A673 (cell line): Measurements from ENCODE around the gene RPGRIP1. TPM values are rescaled to one million over a fixed set of nuclear protein-coding genes. Genes with fewer than 3 reads are reported as not detected.

Source experiments
- BruUV-seq: library from RNA; stranded (reverse); fragments of 400-500 nt; replicated peaks from 2 replicates; lab custom pipeline; 2021; lab: Mats Ljungman, UMichigan
- CTCF ChIA-PET: fragments of 300-600 bp; sonication (Branson Sonifier 250); formaldehyde crosslinking; loops from one replicate; lab custom pipeline; 2022; ENCODE audit warnings: antibody characterized with exemption; lab: Charles Lee
- POLR2A ChIA-PET: fragments of 300-600 bp; sonication (Branson Sonifier 250); formaldehyde crosslinking; loops from one replicate; lab custom pipeline; 2022; ENCODE audit warnings: antibody characterized with exemption; ENCODE audit not compliant: low non-redundant PET; lab: Charles Lee
- DNase-seq: peaks from one replicate; pipeline ENCODE4 v3.0.0-alpha.2; 2015; ENCODE audit warnings: low spot score
- H3K27ac ChIP-seq: fragments of 200-600 bp; sonication (generic); 2 replicates; pipeline ENCODE4 v1.5.1; 2016; ENCODE audit warnings: mixed run types, low read depth, mild to moderate bottlenecking, mixed read lengths, antibody characterized with exemption, low read length; ENCODE audit not compliant: poor library complexity, severe bottlenecking
- H3K27me3 ChIP-seq: fragments of 200-600 bp; sonication (generic); replicated peaks from 2 replicates; pipeline ENCODE4 v1.6.1; 2017; ENCODE audit warnings: mixed run types, low read depth, mild to moderate bottlenecking, mixed read lengths, antibody characterized with exemption, low read length; ENCODE audit not compliant: insufficient read depth, poor library complexity
- H3K36me3 ChIP-seq: fragments of 200-600 bp; sonication (generic); 2 replicates; pipeline ENCODE4 v1.6.1; 2016; ENCODE audit warnings: mixed run types, mild to moderate bottlenecking, mixed read lengths, antibody characterized with exemption, low read length; ENCODE audit not compliant: insufficient read depth, poor library complexity, severe bottlenecking
- H3K4me1 ChIP-seq: fragments of 200-600 bp; sonication (generic); 2 replicates; pipeline ENCODE4 v1.6.1; 2017; ENCODE audit warnings: mixed run types, mild to moderate bottlenecking, mixed read lengths, antibody characterized with exemption, low read length; ENCODE audit not compliant: insufficient read depth, poor library complexity, severe bottlenecking
- H3K4me3 ChIP-seq: fragments of 200-600 bp; sonication (generic); 2 replicates; pipeline ENCODE4 v1.5.1; 2016; ENCODE audit warnings: low read depth, mixed run types, mild to moderate bottlenecking, mixed read lengths, low read length; ENCODE audit not compliant: poor library complexity, severe bottlenecking
- H3K9me3 ChIP-seq: fragments of 200-600 bp; sonication (generic); 2 replicates; pipeline ENCODE4 v1.6.1; 2016; ENCODE audit warnings: mixed run types, low read depth, mild to moderate bottlenecking, mixed read lengths, antibody characterized with exemption, low read length; ENCODE audit not compliant: poor library complexity, severe bottlenecking
- EZH2 ChIP-seq: fragments of 200-600 bp; sonication (generic); IDR thresholded peaks from 2 replicates; pipeline ENCODE4 v1.6.1; 2017; ENCODE audit warnings: borderline replicate concordance, low read depth, mild to moderate bottlenecking, mixed read lengths, antibody characterized with exemption, low read length; ENCODE audit not compliant: poor library complexity, severe bottlenecking
- intact Hi-C: fragments of 100-400 bp; cut with micrococcal nuclease; formaldehyde crosslinking; loops from one replicate; pipeline ENCODE4 v1.10.0; 2022; ENCODE audit not compliant: unreplicated experiment
- total RNA-seq: library from RNA; stranded (reverse); gene quantifications from 2 replicates; pipeline ENCODE4 v1.2.3, GENCODE V29; 2021
- TF ChIP-seq, protein P1 (sequence below): fragments of 300-800, 200-600 bp; sonication (generic); conservative IDR thresholded peaks from 2 replicates; pipeline ENCODE4 v1.5.1; 2017; ENCODE audit warnings: low read depth, mild to moderate bottlenecking, antibody characterized with exemption, low read length, moderate library complexity, mixed read lengths

RPGRIP1 gene
- total RNA-seq, 1 experiment from 2014 or later: 0.86 TPM

- ChIA-PET POLR2A (no interaction called here), CTCF (no interaction called here)
- BruUV-seq: no TSS peak
- TF ChIP-seq, protein P1, sequence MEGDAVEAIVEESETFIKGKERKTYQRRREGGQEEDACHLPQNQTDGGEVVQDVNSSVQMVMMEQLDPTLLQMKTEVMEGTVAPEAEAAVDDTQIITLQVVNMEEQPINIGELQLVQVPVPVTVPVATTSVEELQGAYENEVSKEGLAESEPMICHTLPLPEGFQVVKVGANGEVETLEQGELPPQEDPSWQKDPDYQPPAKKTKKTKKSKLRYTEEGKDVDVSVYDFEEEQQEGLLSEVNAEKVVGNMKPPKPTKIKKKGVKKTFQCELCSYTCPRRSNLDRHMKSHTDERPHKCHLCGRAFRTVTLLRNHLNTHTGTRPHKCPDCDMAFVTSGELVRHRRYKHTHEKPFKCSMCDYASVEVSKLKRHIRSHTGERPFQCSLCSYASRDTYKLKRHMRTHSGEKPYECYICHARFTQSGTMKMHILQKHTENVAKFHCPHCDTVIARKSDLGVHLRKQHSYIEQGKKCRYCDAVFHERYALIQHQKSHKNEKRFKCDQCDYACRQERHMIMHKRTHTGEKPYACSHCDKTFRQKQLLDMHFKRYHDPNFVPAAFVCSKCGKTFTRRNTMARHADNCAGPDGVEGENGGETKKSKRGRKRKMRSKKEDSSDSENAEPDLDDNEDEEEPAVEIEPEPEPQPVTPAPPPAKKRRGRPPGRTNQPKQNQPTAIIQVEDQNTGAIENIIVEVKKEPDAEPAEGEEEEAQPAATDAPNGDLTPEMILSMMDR: no peak
- TF ChIP-seq EZH2: no peak
- peaks cover 4% of the 10 kb centered on the region for H3K4me1 ChIP-seq
- no peak for DNase-seq
- no peaks in the 10 kb centered on the region for H3K27me3 ChIP-seq
- H3K36me3 ChIP-seq: no peaks in the 10 kb centered on the region
- no peaks in the 10 kb centered on the region for H3K9me3 ChIP-seq
- intact Hi-C loops: no loop called here
- H3K27ac ChIP-seq: no peak overlapping the region
- peak overlapping the region; percentile 5 for H3K4me3 ChIP-seq
Measured at GRCh38 chr14:21309238-21309636, 29.4 kb downstream of the RPGRIP1 start.

GRCh38 chr14:21309956-21310355 lies 30.1 kb downstream of the RPGRIP1 start:
- intact Hi-C loops: no loop called here
- TF ChIP-seq, protein P1: no peak
- TF ChIP-seq EZH2: no peak
- no TSS peak for BruUV-seq
- Histone ChIP-seq H3K36me3 (no peaks in the 10 kb centered on the region), H3K4me1 (peaks cover 4% of the 10 kb centered on the region), H3K9me3 (no peaks in the 10 kb centered on the region), H3K27me3 (no peaks in the 10 kb centered on the region), H3K27ac (no peak overlapping the region), H3K4me3 (no peak overlapping the region)
- CTCF ChIA-PET: no interaction called here
- no peak for DNase-seq
- POLR2A ChIA-PET: no interaction called here

DNA sequence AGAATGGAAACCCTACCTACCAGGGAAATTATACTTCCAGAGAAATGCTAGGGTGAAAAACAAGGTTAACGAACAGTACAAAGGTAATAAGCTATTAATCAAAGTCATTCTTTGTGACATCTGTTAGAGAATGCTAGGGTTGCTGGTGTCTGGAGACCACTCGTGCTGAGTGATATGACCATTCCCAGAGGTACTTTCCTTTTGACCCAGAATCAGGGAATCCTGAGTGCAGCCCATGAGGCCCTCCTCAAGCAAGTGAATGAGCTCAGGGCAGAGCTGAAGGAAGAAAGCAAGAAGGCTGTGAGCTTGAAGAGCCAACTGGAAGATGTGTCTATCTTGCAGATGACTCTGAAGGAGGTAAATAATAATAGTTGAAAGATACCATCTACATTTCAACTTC lies 31.7 kb downstream of the RPGRIP1 start:
- no TSS peak for BruUV-seq
- no peaks in the 10 kb centered on the region for H3K36me3 ChIP-seq
- no peak for DNase-seq
- no peaks in the 10 kb centered on the region for H3K9me3 ChIP-seq
- no peak overlapping the region for H3K4me3 ChIP-seq
- peaks cover 4% of the 10 kb centered on the region for H3K4me1 ChIP-seq
- CTCF ChIA-PET: no interaction called here
- TF ChIP-seq EZH2: no peak
- TF ChIP-seq, protein P1: no peak
- POLR2A ChIA-PET: no interaction called here
- H3K27me3 ChIP-seq: no peaks in the 10 kb centered on the region
- H3K27ac ChIP-seq: no peak overlapping the region
- intact Hi-C loops: no loop called here
